Suprapubic skin (tissue), 4 donors: Measurements from ENCODE around the gene PEPD.

Experiments used
- CTCF ChIP-seq, 2 donors: fragments of 200-600 bp in 1 of 2; fragments of 450-650 bp in 1 of 2; sonication (generic) in 1 of 2; IDR thresholded peaks; one replicate each; pipeline ENCODE4 v1.5.1; 2016 to 2019; ENCODE audit warnings: antibody characterized with exemption in 2 of 2, mild to moderate bottlenecking in 1 of 2, moderate library complexity in 1 of 2
- EP300 ChIP-seq: sonication (generic); formaldehyde crosslinking; IDR thresholded peaks from one replicate; pipeline ENCODE4 v1.6.1; 2017; ENCODE audit warnings: antibody characterized with exemption
- POLR2AphosphoS5 ChIP-seq, 3 donors: sonication (generic); formaldehyde crosslinking; IDR thresholded peaks; one replicate each; pipeline ENCODE4 v1.6.1; 2017; ENCODE audit warnings: antibody characterized with exemption in 3 of 3

GRCh38 chr19:33432015-33432414 is 89.6 kb downstream of the PEPD start:
- TF ChIP-seq CTCF (IDR thresholded peaks at IDR 0.05) (no peak), POLR2AphosphoS5 (IDR thresholded peaks at IDR 0.05) (no peak), EP300 (no peak)
